ENCODE measurements around the gene POLD3.
A peak's percentile ranks its signal among the peaks of the same experiment; 100 is the strongest.

POLD3 gene, protein sequence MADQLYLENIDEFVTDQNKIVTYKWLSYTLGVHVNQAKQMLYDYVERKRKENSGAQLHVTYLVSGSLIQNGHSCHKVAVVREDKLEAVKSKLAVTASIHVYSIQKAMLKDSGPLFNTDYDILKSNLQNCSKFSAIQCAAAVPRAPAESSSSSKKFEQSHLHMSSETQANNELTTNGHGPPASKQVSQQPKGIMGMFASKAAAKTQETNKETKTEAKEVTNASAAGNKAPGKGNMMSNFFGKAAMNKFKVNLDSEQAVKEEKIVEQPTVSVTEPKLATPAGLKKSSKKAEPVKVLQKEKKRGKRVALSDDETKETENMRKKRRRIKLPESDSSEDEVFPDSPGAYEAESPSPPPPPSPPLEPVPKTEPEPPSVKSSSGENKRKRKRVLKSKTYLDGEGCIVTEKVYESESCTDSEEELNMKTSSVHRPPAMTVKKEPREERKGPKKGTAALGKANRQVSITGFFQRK
- total RNA-seq: 11.4 to 38.5 (median 34.1) reads per million in 9 experiments

DNA sequence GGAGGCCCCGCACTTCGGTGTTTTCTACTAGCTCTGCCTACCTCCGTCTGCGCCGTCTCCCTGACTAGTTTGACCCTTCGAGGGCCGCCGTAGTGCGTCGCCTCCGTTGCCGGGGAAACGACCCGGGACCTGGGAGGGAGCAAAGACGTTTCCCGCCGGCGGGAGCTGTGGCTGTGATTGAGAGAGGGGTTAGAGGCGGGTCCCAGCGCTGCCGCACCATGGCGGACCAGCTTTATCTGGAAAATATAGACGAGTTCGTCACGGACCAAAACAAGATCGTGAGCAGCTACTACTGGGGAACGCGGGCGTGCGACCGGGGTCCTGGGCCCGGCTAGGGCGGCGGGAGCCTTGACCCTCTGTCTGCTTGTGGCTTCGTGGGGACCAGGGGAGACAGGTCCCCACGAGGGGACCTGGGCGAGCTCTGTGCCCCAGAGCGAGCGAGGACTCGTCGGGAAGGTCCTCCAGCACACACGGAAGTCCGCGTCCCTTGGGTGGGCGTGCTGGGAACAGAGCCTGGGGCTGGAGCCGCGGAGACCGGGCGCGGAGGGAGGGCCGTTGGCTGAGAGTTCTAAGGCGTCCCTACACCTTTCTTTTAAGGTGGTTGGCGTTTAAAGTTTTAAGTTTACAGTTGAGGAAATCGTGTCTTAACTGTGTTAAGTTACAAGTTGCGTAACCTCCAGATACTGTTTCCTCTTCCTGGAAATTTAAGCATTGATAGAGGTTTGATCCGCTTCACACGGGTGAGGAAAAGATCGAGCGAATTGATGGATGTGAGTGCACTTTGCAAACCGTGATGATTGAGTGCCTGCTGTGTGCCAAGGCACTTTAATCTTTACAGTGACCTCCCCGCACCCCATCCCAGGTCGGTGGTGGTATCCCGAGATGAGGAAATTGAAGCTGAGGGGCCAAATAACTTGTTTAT lies at the start of gene POLD3:
Gene POLD3, plus strand, starts transcription at position 142 of the 922 bp plus-strand sequence. Its CDS starts 77 bp downstream, at position 219.
- Mint-ChIP-seq H3K36me3 (ENCODE audit: insufficient read depth) (peaks cover 14% of the 10 kb centered on the region), H3K4me1 (ENCODE audit: low read depth in 2 of 2) (peaks cover 14 to 19% of the 10 kb centered on the region in 2 donors), H3K9me3 (no peaks in the 10 kb centered on the region), H3K27ac (peak within 1 kb of the TSS; percentile 89 to 94), H3K27me3 (no peaks in the 10 kb centered on the region), H3K4me3 (peak within 1 kb of the TSS; percentile 92 to 93)
- peak; percentile 89 to 90 (median 90) for DNase-seq
- ATAC-seq (replicated peaks): peak; percentile 97

DNA sequence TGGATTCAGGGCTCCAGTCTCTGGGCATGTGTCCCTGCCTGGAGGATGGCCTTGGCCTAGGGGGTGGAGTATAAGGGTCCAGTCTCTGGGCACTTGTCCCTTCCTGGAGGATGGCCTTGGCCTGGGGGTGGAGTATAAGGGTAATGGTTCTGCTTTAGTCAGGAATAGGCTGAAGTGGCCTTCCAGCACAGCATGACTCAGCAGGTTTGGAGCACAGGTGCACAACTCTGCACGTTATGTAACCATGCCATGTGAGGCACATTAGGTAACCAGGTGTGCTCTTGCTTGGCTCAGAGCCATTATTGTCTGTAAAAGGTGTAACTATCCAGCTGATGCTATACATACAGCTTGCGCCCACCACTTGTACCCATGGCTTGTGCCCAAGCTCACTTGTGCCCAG lies 48.4 kb upstream of the POLD3 start:
- Mint-ChIP-seq H3K36me3 (ENCODE audit: insufficient read depth) (no peaks in the 10 kb centered on the region), H3K9me3 (no peaks in the 10 kb centered on the region), H3K27me3 (peaks cover 30 to 44% of the 10 kb centered on the region in 2 donors), H3K27ac (no peak overlapping the region), H3K4me1 (ENCODE audit: low read depth in 2 of 2) (no peaks in the 10 kb centered on the region), H3K4me3 (no peak overlapping the region)
- DNase-seq (no peak), ATAC-seq (replicated peaks) (no peak)

DNA sequence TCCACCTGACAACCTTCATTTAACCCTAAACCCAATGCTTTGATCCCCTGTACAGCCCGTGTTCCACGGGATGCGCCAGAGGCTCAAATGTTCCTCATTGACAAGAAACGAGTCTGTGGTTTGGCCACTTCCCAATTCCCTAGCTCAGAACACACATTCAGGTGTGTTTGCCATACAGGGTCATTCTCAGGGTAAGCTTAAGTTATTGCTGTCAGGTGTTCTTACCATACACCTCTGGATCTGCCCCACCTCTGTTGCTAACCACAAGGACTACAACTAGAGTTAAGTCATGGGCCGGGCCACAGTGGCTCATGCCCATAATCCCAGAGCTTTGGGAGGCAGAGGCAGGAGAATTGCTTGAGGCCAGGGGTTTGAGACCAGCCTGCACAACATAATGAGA lies 45.6 kb upstream of the POLD3 start:
- Mint-ChIP-seq H3K4me1 (ENCODE audit: low read depth in 2 of 2) (no peaks in the 10 kb centered on the region), H3K36me3 (ENCODE audit: insufficient read depth) (peaks cover 4% of the 10 kb centered on the region), H3K9me3 (no peaks in the 10 kb centered on the region), H3K27me3 (peaks cover 14 to 17% of the 10 kb centered on the region in 2 donors), H3K27ac (no peak overlapping the region), H3K4me3 (no peak overlapping the region)
- DNase-seq: no peak
- no peak for ATAC-seq (replicated peaks)

DNA sequence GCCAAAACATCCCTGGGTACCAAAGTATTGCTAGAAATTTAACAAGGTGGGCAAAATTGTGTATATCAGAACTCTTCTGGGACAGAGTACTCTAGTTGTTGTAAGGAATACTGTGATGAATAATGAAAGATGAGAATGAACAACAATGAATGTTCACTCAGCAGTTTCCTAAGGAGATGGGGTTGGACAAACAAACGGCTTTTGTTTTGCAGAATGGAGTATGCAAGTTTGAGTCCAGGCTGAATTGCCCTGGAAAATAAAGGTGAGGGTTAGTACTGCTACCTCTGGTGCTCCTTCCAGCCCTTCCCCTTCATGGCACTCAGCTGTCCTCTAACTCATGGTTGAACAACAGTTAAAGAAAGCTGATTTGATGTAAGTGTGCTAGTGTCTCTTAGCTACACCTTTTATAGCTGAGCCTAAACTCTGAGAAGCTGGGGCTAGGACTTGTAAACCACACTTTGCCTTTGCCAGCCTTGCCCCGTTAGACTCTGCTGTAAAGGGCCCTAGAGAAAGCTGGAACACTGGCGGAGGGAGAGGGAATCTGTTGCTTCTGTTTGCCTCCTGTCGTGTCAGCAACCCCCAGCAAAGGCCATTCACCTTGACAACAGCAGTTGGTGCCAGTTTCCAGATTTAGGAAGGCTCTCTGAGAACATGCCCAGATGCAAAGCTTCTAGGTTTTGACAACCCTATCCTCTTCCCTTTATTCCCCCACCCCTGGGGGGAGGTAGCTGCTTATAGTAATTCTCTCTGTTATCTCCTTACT lies 41.2 kb upstream of the POLD3 start:
- no peak overlapping the region for H3K4me3 Mint-ChIP-seq
- no peak overlapping the region for H3K27ac Mint-ChIP-seq
- H3K27me3 Mint-ChIP-seq: peaks cover 27 to 31% of the 10 kb centered on the region in 2 donors
- no peak for DNase-seq
- no peaks in the 10 kb centered on the region for H3K4me1 Mint-ChIP-seq (ENCODE audit: low read depth in 2 of 2)
- H3K9me3 Mint-ChIP-seq: no peaks in the 10 kb centered on the region
- H3K36me3 Mint-ChIP-seq (ENCODE audit: insufficient read depth): peaks cover 4% of the 10 kb centered on the region
- no peak for ATAC-seq (replicated peaks)

DNA sequence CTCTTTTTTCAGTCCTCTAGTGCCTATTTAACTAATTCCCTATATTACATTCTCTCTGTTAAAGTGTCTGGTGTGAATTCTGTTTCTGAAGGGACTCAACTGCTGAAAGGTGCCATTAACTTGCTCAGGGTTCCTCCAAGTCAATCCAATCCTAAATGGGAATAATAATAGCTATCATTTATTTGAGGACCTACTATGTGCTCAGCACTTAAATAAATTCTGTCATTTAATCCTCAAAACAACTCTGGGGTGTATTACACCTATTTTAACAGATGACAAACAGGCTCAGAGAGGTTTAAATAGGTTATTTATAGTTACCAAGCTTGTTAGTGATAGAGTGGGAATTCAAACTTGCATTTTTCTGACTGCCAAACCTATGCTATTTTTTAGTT lies 40.6 kb upstream of the POLD3 start:
- Mint-ChIP-seq H3K27ac (no peak overlapping the region), H3K36me3 (ENCODE audit: insufficient read depth) (peaks cover 4% of the 10 kb centered on the region), H3K27me3 (peaks cover 29 to 33% of the 10 kb centered on the region in 2 donors), H3K9me3 (no peaks in the 10 kb centered on the region), H3K4me1 (ENCODE audit: low read depth in 2 of 2) (no peaks in the 10 kb centered on the region), H3K4me3 (no peak overlapping the region)
- DNase-seq: no peak
- no peak for ATAC-seq (replicated peaks)

DNA sequence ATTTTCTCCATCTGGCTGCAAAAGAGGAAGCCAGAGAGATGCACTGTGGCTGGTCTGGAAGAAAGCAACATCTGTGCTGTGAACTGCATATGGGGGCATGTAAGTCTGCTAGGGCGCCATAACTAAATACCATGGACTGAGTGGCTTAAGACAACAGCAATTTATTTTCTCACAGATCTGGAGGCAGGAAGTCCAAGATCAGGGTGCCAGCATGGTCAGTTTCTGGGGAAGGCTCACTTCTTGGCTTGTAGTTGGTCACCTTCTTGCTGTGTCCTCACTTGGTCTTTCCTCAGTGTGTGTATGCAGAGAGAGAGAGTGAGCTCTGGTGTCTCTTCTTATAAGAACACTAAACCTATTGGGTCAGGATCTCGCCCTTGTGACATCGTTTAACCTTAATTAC lies 34.9 kb upstream of the POLD3 start:
- Mint-ChIP-seq H3K4me3 (no peak overlapping the region), H3K27me3 (peaks cover 29 to 33% of the 10 kb centered on the region in 2 donors), H3K36me3 (ENCODE audit: insufficient read depth) (no peaks in the 10 kb centered on the region), H3K27ac (no peak overlapping the region), H3K4me1 (ENCODE audit: low read depth in 2 of 2) (no peaks in the 10 kb centered on the region), H3K9me3 (peaks cover 0 to 2% of the 10 kb centered on the region in 2 donors)
- no peak for DNase-seq
- no peak for ATAC-seq (replicated peaks)

DNA sequence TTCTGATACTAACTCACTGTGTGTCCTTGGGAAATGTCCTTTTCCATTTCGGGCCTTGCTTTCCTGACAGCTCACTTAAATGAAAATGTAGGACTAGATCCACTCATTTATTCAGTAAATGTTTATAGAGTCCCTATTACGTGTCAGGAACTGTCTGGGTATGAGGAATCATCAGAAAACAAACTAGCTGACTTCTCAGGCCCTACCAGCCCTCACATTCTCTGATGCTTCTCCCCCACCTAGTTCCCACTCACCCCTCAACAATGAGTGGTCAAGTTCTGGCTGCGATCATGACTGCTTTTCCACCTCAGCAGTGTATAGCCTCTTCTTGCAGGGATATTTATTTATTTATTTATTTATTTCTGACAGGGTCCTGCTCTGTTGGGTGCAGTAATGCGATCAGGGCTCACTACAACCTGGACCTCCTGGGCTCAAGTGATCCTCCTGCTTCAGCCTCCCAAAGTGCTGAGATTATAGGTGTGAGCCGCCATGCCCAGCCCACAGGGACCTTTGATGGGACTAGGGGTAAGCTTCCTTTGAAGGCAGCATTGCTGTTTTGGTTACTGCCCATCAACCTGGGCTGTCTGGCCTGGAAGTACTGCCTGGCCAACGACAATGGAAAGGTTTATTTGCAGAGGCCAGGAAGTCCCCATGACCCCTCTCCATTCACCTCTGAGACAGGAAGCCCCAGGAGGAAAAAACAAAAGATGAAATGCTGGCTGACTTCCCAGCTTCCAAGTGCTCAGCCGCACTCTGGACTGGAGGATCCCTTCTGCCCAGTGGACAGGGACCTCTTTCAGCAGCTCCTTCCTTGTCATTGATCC lies 33.1 kb upstream of the POLD3 start:
- no peak for DNase-seq

DNA sequence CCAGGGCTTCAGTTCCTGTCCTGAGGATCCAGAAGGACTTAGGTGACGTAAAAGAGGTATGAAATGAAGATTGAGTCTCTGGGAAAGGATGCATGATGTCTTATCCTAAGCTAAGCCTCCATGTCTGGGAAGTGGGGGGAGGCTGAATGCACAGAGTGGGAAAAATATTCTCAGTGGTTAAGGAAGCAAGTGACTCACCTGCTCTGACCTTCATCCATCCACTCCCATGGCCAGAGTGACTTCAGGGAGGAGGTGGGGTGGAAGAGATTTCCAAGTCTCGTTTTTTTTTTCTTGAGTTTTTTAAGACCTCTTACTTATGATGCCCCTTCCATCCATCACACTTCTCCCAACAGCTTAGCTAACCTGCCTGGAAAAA lies 32.5 kb upstream of the POLD3 start:
- H3K27me3 Mint-ChIP-seq: peaks cover 34 to 37% of the 10 kb centered on the region in 2 donors
- H3K9me3 Mint-ChIP-seq: peaks cover 0 to 2% of the 10 kb centered on the region in 2 donors
- no peaks in the 10 kb centered on the region for H3K36me3 Mint-ChIP-seq (ENCODE audit: insufficient read depth)
- no peak overlapping the region for H3K27ac Mint-ChIP-seq
- no peak for ATAC-seq (replicated peaks)
- H3K4me1 Mint-ChIP-seq (ENCODE audit: low read depth in 2 of 2): no peaks in the 10 kb centered on the region
- H3K4me3 Mint-ChIP-seq: no peak overlapping the region
- DNase-seq: no peak

More for the DNA sequence above, 33.1 kb upstream of the POLD3 start:
- Mint-ChIP-seq H3K27ac (no peak overlapping the region), H3K27me3 (peaks cover 34 to 40% of the 10 kb centered on the region in 2 donors), H3K4me3 (no peak overlapping the region), H3K4me1 (ENCODE audit: low read depth in 2 of 2) (no peaks in the 10 kb centered on the region), H3K36me3 (ENCODE audit: insufficient read depth) (no peaks in the 10 kb centered on the region), H3K9me3 (peaks cover 0 to 2% of the 10 kb centered on the region in 2 donors)
- no peak for ATAC-seq (replicated peaks)

DNA sequence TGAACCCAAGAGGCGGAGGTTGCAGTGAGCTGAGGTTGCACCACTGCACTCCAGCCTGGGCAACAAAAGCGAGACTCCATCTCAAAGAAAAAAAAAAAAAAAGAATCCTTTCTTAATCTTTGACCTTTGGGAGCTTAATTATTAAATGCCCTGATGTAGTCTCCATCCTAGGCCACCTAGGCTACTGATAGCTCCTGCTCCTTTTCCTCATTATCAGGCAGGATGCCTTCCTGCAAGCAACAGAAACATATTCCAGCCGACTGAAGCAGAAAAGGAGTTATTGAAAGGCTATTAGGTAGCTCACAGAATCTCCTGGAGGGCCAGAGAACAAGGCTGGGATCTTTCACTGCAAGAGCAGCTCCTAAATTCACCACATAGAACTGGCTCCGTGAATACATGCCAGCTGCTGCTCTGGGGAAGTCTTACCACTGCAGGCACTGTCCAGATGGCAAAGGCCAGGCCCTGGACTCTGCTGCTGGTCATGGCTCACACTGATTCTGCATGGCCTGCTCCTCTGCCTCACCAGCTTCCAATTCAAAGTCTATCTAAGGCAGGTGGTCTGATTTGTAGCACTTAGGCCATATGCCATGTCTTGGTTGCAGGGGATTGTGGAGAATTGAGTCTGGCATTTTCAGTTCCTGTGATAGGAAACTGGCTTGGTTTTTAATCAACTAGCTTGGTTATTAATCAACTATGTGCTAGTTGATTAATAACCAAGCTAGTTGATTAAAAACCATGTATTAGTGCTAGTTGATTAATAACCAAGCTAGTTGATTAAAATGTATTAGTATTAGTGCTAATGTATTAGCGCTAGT lies 26.0 kb upstream of the POLD3 start:
- no peak for DNase-seq

DNA sequence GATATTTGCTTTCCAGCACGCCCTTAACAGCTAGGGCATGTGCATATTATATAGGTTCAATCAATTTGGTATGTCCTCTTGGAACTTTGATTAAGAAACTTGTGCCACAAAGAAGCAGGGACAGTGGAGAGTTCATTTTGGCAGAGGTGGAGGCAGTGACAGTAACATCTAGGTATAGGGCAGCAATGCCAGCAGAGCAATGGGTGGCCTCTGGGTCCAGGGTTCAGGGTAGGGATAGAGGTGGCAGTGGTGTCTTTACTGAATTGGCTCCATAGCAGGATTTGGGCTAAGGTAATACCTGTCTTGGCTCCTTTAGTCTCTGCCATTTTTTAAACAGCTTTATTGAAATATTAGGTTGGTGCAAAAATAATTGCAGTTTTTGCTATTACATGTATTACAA lies 24.4 kb upstream of the POLD3 start:
- Mint-ChIP-seq H3K4me1 (ENCODE audit: low read depth in 2 of 2) (no peaks in the 10 kb centered on the region), H3K27ac (no peak overlapping the region), H3K9me3 (no peaks in the 10 kb centered on the region)

More for the DNA sequence above, 26.0 kb upstream of the POLD3 start:
- no peak for ATAC-seq (replicated peaks)
- Mint-ChIP-seq H3K4me3 (no peak overlapping the region), H3K4me1 (ENCODE audit: low read depth in 2 of 2) (no peaks in the 10 kb centered on the region), H3K36me3 (ENCODE audit: insufficient read depth) (no peaks in the 10 kb centered on the region), H3K9me3 (no peaks in the 10 kb centered on the region), H3K27me3 (peaks cover 21 to 31% of the 10 kb centered on the region in 2 donors), H3K27ac (no peak overlapping the region)

DNA sequence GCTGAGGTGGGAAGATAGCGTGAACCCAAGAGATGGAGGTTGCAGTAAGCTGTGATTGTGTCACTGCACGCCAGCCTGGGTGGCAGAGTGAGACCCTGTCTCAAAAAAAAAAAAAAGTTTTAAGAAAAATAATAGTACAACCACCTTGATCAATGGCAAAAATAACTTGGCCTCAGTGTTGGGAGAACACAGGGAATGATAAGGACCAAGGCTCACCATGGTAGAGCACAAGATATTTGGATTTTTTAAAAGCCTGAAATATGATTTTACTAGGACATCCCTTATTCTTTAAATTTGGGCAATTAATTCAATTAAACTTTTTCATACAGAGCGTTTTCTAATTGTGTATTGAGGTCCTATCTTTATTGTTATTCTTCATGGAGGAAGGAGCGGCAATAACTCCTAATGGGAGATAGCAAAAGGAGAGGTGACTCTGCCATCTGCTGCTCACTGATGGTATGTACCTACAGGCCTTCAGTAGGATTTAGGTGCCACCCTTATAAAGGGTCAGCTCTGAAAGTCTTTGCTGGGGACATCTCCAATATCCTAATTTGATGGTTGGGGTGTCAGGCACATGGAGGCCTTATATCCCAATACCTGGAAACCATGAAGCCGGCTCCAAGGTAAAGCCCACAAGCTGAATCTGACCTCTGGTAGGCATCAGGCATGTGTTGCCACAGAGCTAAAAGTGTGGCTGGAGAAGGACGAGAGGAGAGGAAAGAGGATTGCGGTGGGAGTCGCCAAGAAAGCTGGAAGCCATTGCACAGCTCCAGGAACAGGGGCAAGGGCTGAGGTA lies 21.9 kb upstream of the POLD3 start:
- no peak for ATAC-seq (replicated peaks)
- no peaks in the 10 kb centered on the region for H3K9me3 Mint-ChIP-seq

More for the DNA sequence above, 24.4 kb upstream of the POLD3 start:
- no peaks in the 10 kb centered on the region for H3K36me3 Mint-ChIP-seq (ENCODE audit: insufficient read depth)
- peaks cover 21 to 38% of the 10 kb centered on the region in 2 donors for H3K27me3 Mint-ChIP-seq
- DNase-seq: no peak
- no peak for ATAC-seq (replicated peaks)
- no peak overlapping the region for H3K4me3 Mint-ChIP-seq

More for the DNA sequence above, 21.9 kb upstream of the POLD3 start:
- Mint-ChIP-seq H3K27me3 (peaks cover 15 to 32% of the 10 kb centered on the region in 2 donors), H3K4me3 (no peak overlapping the region), H3K27ac (no peak overlapping the region), H3K4me1 (ENCODE audit: low read depth in 2 of 2) (no peaks in the 10 kb centered on the region), H3K36me3 (ENCODE audit: insufficient read depth) (no peaks in the 10 kb centered on the region)
- no peak for DNase-seq

Data from effector memory CD8-positive, alpha-beta T cell (primary cell).